GM21447 (cell line): ENCODE data around the gene STRIP1.
"Not testable (repeated sequence)": the region's sequence is repeated elsewhere in the genome, so short reads cannot be mapped to it uniquely, and the experiment has no call there.

Source experiments
- ATAC-seq: cut with Tn5 transposase; IDR thresholded peaks from one replicate; pipeline ENCODE4 v1.9.1; 2021; ENCODE audit not compliant: unreplicated experiment

The STRIP1 gene

DNA sequence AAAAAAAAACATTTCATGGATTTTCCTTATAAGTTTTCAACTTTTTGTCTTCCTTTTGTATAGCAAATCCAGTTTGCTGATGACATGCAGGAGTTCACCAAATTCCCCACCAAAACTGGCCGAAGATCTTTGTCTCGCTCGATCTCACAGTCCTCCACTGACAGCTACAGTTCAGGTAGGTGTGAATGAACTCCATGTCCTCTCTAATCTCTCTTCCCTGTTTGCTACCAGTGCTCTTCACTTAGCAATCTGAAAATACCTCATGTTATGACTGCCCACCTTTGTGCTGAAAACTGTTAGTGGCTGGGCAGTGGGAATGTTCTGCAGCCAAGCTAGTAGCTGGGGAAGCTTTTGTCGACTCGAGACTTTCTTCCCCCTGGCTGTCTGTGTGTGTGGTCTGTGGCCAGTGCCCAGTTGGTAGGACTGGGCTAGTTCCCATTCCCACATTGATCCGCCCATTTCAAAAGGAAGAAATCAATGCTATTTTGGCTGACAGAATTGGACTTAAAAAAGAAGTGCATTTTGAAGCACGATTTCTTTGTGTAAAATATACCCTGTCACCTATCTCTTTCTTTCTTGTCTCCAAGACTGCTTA lies 25.4 kb upstream of the STRIP1 start:
- no peak for ATAC-seq

DNA sequence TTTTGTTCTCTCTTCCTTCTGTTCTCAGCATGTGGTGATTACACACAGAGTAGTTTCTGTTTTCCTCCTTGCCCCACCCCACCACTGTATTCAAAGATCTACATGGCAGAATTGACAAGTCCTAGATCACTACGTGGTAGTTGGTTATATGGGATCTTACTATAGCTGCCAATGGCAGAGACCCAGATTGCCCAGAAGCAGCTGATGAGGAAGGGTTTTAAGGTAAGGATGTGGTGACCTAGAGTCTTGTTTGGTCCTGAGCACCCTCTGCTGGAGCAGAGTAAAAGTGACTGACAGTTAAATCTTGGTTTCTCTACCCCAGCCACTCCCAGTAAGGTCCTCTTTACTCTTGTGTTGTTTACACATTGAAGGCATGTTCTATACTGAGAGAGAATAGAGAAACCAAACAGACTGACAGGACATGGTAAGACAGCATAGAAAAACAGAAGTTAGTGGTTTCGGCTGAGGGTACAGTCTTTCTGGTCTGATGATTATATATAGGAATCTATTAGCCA lies 22.8 kb upstream of the STRIP1 start:
- peak; percentile 98 for ATAC-seq

DNA sequence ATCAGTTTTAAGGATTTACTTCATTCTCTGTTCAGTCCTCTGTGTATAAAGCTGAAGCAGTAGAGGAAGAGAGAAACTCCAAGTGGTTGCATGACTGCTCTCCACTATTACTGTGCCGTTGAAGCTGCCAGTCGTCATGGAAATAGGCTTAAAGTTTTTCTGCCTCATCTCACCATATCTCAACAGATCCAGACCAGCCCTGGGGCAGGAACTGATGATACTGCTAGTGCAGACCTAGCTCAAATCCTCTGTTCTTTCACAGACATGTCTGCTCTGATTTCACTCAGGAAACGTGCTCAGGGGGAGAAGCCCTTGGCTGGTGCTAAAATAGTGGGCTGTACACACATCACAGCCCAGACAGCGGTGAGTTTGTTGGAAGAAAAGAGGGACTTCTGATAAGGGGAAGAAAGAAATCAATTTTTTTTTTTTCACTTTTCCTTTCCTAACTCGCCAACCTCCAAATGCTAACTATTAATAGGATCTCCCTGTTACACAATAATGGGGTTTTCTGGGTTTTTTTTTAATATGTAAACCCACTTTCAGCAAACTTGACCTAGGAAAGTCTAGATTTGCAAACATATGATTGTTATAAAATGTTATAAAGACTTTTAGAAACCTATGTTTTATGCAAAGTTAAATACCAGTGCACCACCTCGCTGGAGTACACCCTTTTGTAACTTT lies 22.2 kb upstream of the STRIP1 start:
- peak; percentile 62 for ATAC-seq

DNA sequence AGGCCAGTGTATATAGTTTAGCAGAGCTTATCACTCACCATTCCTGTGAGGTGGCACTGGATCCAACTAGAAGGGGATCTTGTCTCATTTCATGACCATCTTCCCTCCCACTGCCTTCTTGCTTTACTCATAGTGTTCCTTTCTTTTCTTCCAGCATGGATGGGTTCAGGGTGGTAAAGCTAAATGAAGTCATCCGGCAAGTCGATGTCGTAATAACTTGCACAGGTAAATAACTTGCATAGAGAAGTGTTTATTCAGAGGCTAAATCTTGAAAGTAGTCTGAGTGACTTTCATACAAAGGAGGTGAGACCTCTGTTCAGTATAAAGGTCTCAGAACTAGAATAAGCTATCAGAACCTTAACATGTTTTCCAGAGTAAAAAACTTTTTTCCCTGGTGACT lies 16.6 kb upstream of the STRIP1 start:
- no peak for ATAC-seq

DNA sequence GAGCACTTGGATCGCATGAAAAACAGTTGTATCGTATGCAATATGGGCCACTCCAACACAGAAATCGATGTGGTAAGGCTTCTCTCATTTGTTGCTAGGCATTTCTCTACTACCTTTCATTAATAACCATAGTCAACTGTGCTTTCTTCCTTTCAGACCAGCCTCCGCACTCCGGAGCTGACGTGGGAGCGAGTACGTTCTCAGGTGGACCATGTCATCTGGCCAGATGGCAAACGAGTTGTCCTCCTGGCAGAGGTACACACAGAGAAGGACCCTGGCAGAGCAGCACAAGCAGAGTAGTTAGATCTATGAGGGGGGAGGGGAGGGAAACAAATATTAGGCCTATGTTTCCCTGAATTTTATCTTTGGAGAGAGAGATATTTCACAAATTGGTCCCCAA lies 16.0 kb upstream of the STRIP1 start:
- ATAC-seq: no peak

DNA sequence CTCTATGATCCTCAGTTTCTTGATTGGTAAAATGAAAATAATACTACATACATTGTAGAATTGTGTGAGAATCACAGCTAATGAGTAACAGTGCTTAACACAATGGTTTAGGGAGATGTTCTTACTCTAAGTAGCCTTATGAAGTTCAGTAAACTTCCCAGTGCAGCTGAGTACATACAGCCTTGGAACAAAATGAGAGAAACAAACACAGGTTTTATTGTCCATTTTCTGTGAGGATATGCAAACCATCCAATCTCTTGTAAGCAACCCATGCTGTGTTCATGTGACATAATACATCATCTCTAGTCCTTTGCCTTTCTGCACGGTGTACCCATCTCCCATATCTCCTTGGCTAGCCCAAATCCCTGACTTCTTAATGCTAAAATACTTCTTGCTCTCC lies 14.7 kb upstream of the STRIP1 start:
- no peak for ATAC-seq

DNA sequence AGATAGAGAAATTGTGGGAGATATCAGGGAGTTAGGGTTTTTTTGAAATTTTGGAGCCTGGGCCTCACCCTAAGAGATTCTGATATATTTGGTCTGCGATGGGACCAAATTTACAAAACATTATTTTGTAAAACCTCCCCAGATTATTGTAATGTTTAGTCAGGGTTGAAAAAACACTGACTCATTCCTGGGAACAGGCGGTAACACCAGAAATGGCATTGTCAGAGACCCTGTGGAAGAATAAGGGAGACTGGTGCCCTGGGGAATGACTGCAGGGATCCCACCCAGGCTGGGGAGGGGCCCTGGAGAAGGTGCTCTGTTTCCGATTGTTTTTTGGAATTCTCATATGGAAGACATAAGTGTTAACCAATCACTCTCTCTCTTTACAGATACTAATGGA lies 13.1 kb upstream of the STRIP1 start:
- no peak for ATAC-seq

DNA sequence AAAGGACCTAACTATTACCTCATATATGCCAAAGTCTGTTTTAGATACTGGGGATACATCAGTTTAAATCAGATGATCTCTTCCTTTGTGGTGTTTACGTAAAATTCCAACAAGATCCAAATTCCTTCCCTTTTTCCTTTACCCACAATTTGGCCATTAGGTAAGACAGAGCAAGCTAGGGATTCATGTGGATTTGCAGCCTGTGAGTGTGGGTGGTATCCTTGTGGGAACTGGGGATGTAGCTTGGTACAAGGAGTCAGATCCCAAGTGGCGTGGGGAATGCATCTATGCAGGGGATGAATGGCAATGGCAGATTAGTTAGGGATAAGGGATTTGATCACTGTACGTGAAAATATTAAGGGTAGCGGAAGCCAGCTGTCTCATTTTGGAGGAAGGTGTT lies 9.8 kb upstream of the STRIP1 start:
- no peak for ATAC-seq

DNA sequence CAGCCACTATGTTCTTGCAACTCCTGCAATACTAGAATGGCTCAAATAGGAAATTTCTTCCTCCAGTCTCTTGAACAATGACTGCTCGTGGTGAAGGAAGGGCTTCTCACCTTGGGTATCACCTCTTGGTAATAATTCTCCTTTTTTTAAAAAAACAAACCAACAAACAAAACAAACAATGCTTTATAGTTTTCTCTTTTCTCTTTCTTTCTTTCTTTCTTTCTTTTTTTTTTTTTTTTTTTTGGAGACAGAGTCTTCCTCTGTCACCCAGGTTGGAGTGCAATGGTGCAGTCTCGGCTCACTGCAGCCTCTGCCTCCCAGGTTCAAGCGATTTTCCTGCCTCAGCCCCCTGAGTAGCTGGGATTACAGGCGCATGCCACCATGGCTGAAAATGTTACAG lies 3.7 kb upstream of the STRIP1 start:
- not testable (repeated sequence) for ATAC-seq

DNA sequence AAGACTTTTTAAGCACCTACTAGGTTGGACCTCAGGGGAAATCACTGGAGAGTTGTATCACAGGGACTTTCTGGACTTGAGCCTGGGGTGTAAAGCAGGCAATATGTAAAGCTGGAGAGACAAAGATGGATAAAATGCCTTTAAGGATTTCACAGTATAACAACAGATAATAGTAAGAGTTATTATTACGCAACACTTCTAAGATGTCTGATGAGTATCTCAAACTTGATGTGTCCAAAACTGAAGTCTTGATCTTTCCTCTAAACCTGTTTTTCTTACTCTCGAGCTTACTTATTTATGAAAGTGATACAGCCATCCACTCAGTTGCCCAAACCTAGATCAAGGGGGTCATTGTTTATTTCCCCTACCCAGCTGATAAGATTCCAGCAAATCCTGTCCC lies 2.1 kb upstream of the STRIP1 start:
- no peak for ATAC-seq

DNA sequence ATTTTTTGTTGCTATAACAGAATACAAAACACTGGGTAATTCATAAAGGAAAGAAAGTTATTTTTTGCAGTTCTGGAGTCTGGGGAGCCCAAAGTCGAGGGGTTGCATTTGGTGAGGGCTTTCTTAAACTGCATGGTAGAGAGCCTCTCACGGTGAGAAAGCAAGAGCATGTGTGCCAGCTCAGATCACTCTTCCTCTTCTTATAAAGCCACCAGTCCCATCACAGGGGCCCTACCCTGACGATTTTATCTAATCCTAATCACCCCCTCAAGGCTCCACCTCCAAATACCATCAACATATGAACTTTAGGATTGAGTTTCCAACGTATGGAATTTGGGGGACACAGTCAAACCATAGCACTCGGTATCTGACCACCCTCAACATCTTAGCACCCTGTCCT lies 1.0 kb upstream of the STRIP1 start:
- ATAC-seq: no peak

DNA sequence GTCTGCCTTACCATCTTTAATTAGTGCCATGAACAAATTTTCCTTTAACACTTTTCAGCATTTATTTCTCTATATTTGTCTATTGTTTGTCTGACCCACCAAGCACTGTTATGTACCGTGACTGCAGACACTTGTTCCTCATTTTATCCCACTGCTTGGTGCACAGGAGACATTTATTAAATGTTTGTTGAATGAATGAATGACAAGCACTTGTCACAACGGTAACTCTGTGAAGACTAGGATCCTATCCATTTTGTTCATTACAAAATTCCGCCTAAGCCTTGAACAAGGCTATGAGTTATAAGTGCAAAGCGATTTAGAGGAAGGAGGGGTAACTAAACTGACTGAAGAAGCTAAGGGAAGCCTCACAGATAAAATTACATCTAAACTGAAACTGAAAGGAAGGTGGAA lies 379 bp upstream of the STRIP1 start:
- no peak for ATAC-seq

DNA sequence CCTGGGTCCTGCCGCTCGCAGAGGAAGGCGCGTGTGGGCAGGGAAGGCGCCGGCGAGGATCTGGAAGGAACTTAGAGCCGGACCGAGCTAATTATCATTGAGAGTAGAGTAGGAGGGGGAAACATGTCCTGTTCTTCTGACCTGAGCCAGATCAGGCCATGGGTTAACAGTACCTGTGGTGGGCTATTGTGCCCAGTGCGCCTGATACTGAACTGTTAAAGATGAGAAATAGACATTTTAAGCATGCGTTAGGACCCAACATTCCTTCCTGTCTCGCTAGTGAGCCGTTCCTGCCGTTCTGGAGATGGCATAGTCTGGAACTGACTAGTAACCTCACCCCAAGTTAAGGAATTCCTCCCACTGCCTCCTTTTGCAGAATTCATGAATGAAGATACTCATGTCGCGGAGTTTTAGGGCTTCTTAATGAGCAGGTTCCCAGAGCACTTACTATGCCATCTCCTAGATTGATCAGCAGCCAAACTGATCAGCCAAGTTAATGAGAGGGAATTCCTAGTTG lies 870 bp downstream of the STRIP1 start:
- ATAC-seq: peak; percentile 10

DNA sequence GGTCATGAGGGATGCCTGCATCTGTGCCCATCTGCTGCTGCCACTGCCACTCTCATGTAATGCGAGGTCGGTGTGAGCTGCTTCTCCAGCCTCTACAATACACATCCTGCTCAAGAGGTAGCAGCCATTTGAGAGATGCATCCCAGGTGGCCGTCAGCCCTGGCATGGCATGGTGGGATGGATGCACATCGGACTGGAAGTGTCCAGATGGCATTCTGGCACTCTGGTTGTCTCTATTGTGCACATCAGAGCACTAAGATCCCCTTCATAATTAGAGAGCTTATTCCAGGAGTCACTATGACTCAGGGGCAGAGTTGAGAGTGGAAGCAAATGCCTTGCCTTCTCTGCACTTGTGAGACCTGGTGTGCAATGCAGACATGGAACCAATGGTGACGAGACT lies 3.8 kb downstream of the STRIP1 start:
- ATAC-seq: no peak

DNA sequence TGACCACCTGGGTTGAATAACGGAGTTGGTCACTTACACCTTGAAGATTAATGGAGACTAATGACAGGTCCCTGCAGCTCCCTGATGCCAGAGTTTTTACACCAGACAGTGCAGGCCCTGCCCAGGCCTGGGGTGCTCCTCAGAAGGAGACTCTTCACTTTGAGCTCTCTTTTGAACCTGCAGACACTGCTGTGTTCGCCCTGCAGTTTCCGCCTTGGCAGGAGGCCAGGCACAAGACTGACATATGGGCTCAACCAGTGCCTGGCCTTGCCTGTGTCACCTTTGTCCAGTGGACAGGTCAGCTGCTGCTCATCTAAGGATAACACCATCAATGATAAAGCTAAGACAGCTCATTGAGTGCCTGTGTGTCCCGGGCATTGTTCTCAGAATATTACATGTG lies 5.2 kb downstream of the STRIP1 start:
- ATAC-seq: no peak

DNA sequence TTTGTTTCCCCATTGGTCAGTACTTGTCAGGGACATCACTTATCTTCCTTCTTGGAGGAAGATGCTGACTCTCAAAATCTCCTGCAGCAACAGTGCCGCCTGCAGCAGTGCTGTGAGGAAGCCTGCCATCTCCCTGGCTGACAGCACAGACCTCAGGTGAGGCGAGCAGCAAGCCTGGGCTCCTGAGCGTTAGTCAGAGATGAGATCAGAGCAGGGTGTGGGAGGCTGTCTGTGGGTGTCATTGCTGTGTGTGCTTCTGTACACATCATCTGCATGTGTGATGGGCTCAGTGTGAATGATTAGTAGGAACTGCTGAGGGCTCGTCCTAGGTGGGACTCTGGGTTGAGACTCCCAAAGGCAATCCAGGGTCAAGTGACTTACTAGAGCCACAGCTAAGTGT lies 6.1 kb downstream of the STRIP1 start:
- no peak for ATAC-seq

DNA sequence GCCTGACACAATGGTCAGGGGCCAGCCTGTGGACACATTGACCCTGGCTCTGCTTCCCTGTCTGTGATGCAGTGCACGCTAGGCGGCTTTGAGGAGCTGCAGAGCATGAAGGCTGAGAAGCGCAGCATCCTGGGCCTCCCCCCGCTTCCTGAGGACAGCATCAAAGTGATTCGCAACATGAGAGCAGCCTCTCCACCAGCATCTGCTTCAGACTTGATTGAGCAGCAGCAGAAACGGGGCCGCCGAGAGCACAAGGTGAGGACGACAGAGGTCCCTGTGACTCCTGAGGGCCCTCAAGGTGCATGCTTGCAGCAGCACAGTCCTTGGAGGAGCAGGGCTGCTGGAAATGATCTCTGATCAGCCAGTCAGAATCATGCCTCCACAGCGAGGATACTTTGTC lies 8.6 kb downstream of the STRIP1 start:
- ATAC-seq: no peak

DNA sequence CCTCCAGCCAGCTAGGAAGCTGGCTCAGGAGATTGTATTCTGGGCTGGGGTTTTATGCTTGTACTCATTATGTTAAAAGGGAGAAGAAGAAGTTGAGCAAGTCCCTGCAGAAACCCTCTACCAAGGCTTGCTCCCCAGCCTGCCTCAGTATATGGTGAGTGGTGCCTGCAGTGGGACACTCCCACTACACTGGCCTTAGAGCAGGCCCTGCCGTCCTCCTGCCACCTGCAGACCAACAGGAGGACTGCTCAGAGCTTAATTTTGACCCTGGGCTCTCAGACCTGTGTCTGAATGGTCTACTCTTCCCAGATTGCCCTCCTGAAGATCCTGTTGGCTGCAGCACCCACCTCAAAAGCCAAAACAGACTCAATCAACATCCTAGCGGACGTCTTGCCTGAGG lies 13.0 kb downstream of the STRIP1 start:
- no peak for ATAC-seq

DNA sequence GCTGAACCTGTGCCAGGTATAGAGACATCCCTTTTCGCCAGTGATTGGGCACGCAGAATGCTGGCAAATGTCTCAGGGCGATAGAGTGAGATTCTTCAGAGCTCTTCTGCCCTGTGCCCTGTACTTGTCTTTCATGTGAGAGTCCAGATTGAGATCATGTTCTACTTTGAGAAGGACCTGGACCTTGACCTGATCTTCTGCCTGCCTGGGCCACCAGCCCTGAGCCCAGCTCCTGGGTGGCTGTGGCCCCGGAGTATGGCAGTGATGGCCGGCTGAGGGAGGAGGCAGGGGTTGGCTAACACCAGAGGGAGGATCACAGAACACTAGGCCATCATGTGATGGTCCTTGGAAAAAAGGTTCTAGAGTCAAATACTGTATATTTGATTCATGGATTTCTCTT lies 13.8 kb downstream of the STRIP1 start:
- no peak for ATAC-seq

DNA sequence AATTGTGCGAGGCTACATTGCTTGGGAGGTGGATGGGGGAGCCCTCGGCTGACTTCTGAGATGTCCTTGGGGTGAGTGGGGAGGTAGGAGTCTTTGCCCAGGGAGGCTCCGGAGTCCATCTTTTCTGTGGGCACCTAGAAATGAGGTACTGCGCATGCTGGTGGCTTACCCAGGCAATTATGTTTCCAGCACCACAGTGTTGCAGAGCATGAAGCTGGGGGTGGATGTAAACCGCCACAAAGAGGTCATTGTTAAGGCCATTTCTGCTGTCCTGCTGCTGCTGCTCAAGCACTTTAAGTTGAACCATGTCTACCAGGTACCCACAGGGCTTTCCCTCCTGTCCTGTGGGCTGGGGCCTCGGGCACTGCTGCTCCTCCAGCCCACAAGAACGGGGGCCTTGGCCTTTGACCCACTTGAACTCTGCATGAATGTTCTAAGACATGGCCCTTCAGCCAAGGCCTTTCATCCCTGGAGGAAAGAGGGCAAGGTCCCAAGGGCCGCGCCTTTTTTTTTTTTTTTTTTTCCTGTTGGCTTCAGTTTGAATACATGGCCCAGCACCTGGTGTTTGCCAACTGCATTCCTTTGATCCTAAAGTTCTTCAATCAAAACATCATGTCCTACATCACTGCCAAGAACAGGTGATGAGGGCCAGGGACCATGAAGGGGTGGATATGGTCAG lies 14.6 kb downstream of the STRIP1 start:
- ATAC-seq: no peak

DNA sequence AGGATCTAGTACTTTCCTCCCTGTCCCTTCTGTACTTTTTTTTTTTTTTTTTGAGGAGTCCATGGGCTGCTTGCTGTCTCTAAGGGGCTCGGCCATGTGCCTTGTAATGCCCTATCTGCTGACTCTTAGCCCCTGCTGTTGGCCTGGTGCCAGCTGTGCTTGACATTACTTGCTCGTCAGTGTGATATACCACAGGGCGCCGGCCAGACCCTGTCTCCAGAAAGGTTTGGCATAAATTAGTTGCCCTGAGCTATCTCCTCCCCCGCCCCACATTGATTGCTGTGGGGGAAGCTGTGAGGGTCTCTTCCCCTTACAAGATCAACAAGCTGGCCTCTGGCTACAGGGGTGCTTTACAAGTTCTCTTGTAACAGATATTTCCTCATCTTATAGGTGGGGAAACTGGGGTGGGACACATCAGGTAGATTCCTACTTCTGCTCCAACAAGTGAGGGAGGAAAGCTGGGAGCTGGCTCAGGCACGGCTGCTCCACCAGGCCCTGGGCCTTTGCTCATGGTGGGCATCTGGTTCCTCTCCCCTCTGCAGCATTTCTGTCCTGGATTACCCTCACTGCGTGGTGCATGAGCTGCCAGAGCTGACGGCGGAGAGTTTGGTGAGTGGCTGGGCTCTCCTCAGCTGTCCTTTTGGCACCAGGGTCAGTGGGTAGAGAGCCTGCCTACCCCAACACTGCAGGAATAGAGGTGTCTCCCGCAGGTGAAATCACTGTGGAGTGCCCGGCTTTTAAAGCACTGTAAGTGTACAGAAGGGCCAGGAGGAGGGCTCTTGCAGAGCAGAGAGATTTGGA lies 15.6 kb downstream of the STRIP1 start:
- ATAC-seq: no peak
